A204.1 (cell line): ENCODE results near the gene CHRND.

Experiments used
- FAIRE-seq: peaks from 2 replicates; lab custom pipeline; 2012; peaks lifted over from hg19 to GRCh38; lab: Jason Lieb, UNC

Gene CHRND

GRCh38 chr2:232504438-232504837, 21.5 kb upstream of the CHRND start:
- no peak for FAIRE-seq

GRCh38 chr2:232505856-232506255, 20.1 kb upstream of the CHRND start:
- no peak for FAIRE-seq

GRCh38 chr2:232506709-232507108, 19.3 kb upstream of the CHRND start:
- FAIRE-seq: no peak

DNA sequence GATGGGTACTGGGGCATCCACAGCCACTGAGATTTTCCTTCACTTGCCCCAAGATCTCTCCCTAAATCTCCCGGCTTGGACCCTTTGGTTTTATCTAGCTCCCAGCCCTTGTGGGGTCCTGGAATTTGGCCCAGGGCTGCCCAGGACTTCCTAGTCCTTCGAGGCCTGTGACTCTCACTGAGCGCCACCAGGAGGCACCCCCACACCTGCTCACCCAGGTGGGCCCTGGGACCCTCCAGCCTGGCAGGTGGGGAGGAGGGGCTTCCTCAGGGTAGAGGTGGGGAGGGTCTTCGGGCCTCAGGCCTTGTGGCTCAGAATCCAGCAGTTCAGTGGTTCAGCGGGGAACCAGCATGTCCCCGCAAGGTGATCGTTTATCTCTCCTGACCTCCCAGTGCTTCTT, 17.7 kb upstream of the CHRND start:
- FAIRE-seq: no peak

DNA sequence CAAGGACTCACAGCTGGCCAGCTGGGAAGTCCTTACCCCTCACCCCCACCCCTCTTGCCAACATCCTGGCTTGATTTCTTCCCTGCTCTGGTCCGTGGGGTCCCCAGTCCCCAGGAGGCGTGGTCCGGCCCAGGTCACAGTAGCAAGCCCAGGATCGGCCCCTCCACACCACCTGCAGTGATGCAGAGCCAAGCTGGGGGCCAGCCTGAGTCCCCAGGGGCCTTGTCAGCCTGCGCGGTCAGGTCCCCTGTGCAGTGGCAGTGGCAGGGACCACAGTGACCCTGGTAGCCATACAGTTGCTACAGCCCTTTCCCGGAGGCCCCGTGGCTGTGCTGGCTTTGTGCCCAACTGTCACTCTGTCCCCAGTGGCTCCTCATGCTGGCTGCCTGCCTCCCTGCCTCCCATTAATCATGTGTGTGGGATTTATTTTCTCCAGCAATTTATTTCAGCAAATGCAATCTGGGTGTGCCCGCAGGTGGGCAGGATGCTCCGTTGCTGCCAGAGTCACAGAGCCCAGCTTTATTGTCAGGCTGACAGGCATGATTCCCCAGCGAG, 14.5 kb upstream of the CHRND start:
- no peak for FAIRE-seq

DNA sequence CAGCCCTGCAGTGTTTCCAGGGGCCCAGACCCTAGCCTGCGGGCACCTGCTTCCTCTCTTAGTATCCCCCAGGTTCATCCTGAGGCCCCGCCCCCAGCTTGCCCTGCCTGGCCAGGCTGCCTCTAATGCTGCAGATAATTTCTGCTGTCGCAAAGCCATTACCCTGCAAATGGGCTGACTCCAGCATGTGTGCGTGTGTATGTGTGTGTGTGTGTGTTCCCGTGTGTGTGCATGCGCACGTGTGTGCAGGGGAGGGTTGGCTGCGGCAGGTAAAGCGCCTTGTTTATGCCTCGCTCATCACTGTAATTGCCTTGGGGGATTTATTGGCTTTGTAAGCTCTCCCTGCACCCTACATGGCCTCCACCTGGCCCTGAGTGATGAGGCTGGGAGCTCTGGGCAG, 13.4 kb upstream of the CHRND start:
- no peak for FAIRE-seq

- FAIRE-seq: no peak
Observed at GRCh38 chr2:232513353-232513752, 12.6 kb upstream of the CHRND start.

- FAIRE-seq: no peak
Observed at GRCh38 chr2:232515639-232516038, 10.3 kb upstream of the CHRND start.

- FAIRE-seq: no peak
Observed at GRCh38 chr2:232516551-232516950, 9.4 kb upstream of the CHRND start.

DNA sequence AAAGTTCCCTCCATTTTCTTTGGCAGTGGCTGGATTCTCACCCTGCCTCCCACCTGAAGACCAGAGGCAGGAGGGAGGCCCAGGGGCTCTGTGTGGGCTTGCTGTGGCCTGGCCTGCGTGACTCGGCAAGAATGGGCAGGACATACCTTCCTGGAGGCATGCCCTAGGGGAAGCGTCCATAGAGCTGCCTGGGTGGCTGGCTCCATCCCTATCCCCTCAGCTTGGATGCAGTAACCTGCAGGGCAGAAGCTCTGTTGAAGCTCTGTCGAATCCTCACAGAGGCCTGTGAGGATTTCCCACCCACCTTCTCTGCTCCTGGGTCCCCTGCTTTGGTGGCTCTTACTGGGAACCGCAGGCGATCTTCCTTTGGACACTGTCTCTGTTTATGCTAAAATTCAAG, 7.1 kb upstream of the CHRND start:
- FAIRE-seq: no peak

- no peak for FAIRE-seq
Observed at GRCh38 chr2:232519581-232520438, 6.2 kb upstream of the CHRND start, which contains the start of gene PRSS56. TSS of gene PRSS56 (plus strand) at chr2:232520388. CDS start at chr2:232520599, 211 bp downstream.

DNA sequence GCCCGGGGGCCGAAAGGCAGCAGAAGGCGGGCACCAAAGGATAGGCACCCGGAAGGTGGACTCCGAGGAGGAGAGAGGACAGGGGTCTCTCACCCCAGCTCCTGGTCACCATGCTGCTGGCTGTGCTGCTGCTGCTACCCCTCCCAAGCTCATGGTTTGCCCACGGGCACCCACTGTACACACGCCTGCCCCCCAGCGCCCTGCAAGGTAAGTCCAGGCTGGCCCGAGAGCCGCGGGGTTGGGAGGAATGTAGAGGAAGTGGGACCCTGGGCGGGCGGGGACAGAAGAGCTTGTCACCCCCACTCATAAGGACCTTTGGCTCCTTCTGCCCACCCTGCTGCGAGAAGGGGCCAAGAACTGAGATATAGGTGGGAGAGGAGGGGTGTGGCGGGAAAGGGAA, 5.5 kb upstream of the CHRND start:
- no peak for FAIRE-seq

GRCh38 chr2:232521098-232521497, 4.9 kb upstream of the CHRND start:
- no peak for FAIRE-seq

- no peak for FAIRE-seq
Observed at GRCh38 chr2:232521959-232522622, 3.9 kb upstream of the CHRND start.

GRCh38 chr2:232522623-232523401, 3.1 kb upstream of the CHRND start:
- no peak for FAIRE-seq

GRCh38 chr2:232523402-232523681, 2.6 kb upstream of the CHRND start:
- FAIRE-seq: no peak

DNA sequence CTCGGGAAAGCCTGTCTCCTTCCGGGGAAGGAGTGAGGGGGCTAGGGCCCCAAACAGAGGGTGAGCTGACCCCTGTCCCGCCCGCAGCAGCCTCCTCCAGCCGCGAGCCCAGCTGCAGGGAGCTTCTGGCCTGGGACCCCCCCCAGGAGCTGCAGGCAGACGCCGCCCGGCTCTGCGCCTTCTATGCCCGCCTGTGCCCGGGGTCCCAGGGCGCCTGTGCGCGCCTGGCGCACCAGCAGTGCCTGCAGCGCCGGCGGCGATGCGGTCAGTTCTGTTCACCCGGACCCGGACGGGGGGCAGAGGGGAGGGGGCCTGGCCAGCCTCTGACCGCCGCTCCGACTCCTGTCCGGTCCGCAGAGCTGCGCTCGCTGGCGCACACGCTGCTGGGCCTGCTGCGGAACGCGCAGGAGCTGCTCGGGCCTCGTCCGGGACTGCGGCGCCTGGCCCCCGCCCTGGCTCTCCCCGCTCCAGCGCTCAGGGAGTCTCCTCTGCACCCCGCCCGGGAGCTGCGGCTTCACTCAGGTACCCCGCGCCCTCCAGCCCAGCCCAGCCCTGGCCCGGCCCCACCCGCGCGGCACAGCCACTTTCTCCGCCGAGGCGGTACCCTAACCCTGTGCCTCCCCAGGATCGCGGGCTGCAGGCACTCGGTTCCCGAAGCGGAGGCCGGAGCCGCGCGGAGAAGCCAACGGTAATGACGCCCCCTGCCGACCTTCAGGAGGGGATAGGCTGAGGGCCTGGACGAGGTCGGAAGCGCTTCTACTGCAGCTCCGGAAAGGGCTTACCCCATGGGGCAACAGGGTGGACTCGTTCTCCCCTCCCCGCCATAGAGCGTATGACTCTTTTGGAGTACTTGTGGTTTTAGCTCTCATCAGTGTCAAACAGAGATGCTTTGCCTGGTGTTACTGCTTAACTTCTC, 2.0 kb upstream of the CHRND start:
- FAIRE-seq: no peak

GRCh38 chr2:232524771-232525170, 1.2 kb upstream of the CHRND start:
- no peak for FAIRE-seq

GRCh38 chr2:232525199-232525598, 761 bp upstream of the CHRND start:
- no peak for FAIRE-seq

DNA sequence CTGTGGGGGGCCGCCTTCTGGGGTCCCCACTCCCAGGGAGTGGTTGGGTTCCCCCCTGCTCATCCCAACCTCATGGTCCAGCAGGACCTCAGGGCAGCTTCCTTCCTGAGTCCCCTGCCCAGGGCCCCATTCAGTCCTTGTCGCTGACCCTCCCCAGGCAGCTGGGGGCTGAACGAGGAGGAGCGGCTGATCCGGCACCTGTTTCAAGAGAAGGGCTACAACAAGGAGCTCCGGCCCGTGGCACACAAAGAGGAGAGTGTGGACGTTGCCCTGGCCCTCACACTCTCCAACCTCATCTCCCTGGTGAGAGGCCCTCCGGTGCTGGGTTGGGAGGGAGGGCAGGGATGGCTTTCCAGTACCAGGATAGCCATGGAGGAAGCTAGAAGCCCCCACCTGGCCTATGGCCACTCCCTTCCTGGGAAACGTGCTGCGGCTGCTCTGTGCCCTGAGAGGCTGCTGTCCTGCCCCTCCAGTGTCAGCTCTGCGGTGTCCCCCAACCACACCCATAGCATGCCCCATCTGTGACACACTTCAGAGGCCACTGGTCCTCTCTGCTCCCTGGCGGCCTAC, 497 bp downstream of the CHRND start:
- no peak for FAIRE-seq

DNA sequence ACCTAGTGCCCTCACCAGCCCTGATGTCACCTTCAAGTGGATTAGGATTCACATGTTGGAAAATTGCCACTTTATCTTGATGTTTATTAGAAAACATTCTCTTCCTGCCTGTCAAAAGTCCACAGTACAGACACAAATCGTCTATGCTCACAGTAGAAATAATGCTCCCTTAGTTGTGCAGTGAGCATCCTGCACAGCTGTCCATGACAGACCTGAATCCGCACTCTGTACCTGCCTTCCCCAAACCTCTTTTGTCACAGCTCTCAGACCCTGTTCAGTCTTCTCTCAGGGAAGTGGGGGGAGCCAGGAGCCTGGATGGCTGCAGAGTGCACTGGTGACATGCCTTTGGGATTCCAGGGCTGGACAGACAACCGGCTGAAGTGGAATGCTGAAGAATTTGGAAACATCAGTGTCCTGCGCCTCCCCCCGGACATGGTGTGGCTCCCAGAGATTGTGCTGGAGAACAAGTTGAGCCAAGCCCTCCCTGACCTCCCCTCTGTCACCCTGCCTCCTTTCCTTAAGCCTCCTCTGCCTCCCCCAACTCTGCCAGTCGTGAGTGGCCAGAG, 2.0 kb downstream of the CHRND start:
- FAIRE-seq: no peak
